Stimulated activated CD8-positive, alpha-beta memory T cell treated with anti-CD3 and anti-CD28 coated beads, Interleukin-4, amount 100 ng/mL, for 48 hours (primary cell): ENCODE data around the gene ADRA2B.

Experiments used
- DNase-seq: peaks from one replicate; pipeline ENCODE4 v3.0.0-alpha.2; 2020

The ADRA2B gene

DNA sequence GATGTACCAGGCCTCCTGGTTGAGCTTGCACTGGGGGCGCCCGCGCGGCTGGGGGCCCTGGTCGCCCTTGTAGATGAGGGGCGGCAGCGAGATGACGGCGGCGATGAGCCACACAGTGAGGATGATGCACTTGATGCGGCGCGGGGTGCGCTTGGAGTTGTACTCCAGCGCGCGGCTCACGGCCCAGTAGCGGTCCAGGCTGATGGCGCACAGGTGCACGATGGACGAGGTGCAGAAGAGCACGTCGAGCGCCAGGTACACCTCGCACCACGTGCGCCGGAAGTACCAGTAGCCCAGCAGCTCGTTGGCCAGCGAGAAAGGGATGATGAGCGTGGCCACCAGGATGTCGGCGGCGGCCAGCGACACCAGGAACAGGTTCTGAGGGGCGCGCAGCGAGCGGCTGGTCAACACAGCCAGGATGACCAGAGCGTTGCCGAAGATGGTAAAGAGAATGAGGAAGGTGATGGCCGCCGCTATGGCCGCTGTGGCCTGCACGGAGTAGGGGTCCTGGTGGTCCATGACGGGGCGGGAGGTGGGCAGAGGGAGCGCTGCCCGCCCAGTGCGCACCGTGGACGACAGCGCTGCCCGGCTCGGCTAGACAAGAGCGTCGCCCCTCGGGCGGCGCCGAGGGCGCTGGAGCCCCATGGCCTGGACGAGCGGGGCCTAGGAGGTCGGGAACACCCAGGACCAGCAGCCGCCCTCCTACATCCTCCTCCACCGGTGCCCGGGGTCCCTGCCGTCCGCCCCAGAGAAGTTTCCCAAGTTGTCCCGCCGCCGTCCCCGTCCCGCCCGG, 544 bp downstream of the ADRA2B start:
- DNase-seq = no peak

- no peak for DNase-seq
These were observed 1.3 kb downstream of the ADRA2B start for GRCh38 chr2:96114903-96115581.

DNA sequence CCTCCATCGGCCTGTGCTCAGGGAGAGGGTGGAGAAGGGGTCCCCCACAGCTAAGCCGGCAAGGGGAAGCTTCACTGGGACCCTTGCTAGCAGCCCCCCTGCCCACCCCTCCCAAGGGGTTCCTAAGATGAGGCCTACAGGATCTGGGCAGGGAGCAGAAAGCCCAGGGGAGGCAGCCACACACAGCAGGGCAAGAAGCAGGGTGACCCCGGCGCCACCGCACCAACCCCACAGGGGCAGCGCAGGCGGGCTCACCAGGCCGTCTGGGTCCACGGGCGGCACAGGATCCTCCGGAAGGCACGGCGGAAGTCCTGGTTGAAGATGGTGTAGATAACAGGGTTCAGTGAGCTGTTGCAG, 1.8 kb downstream of the ADRA2B start:
- DNase-seq = no peak

- no peak for DNase-seq
These were observed 2.4 kb downstream of the ADRA2B start for GRCh38 chr2:96113951-96114350.

GRCh38 chr2:96113367-96113677, 3.0 kb downstream of the ADRA2B start:
- DNase-seq = peak; percentile 57

DNA sequence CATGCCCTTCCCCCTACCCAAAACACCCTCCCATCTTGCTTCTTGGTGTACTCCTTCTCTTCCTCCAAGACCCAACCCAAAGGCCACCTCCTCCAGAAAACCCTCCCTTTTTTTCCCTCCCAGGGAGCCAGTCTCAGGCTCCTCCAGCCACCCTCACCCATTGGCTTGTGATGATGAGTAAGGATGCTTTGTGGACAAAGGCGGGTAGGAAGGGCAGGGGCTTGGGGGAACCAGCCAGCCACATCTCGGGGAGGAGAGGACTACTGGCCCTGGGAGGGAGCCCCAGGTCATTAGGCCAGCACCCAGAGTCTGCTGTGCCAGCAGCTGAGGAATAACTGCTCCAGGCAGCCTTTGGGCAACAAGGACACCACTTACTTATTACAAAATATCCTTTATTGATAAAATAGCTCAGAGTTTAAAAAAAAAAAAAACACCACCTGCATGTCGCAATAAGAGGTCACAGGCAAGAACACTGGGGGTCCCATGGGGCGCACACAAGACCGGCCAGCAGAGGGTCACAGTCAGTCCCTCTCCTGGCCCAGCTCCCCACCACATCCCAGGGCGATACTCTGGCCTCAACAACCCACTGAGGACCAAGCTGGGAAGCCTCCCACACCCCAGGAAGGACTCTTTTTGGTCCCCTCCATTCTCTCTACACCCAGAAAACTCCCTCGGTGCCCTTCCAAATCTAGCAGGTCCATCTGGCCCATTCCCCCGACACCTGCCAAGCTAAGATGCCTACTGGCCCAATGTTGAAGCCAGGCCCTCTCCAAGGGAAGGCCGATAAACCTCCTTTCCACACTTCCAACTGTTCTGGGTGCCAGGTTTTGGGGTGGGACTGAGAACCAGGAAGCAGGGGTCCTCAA, 3.6 kb downstream of the ADRA2B start:
- DNase-seq = no peak

- no peak for DNase-seq
These were observed 4.4 kb downstream of the ADRA2B start for GRCh38 chr2:96111823-96112500.

DNA sequence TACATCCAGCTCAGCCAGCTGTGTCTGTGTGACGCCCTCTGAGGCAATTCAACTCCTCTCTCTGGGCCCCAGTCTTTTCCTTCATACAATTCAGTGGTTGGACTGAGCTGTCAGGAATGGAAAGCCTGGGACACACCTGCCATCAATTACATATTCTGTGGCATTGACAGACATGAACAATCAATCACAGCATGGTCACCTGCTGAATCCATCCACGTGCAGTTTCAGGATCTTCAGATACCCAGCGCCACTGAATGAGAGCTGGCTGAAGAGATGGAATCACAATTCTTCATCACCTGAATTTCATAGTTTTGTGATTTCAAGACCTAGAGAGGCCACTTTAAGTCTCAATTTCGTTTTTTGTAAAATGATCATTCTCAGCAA, 5.1 kb downstream of the ADRA2B start:
- no peak for DNase-seq

GRCh38 chr2:96110621-96111256, 5.6 kb downstream of the ADRA2B start:
- DNase-seq = no peak

- no peak for DNase-seq
These were observed 6.3 kb downstream of the ADRA2B start for GRCh38 chr2:96109931-96110511.

DNA sequence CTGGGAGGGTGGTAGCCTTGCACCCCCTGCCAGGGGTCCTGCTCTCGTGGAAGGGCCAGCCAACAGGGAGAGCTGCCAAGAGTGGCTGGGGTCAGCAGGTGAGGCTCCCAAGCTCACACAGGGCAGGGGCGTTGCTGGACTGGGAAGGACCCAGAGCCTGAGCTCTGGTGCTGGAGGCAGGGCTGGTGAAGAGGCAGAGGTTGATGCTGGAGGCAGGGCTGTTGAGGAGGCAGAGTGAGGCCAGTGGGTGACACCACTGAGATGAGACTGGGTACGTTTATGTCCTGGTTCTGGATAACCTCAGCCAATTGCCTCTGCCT, 7.0 kb downstream of the ADRA2B start:
- DNase-seq = no peak

DNA sequence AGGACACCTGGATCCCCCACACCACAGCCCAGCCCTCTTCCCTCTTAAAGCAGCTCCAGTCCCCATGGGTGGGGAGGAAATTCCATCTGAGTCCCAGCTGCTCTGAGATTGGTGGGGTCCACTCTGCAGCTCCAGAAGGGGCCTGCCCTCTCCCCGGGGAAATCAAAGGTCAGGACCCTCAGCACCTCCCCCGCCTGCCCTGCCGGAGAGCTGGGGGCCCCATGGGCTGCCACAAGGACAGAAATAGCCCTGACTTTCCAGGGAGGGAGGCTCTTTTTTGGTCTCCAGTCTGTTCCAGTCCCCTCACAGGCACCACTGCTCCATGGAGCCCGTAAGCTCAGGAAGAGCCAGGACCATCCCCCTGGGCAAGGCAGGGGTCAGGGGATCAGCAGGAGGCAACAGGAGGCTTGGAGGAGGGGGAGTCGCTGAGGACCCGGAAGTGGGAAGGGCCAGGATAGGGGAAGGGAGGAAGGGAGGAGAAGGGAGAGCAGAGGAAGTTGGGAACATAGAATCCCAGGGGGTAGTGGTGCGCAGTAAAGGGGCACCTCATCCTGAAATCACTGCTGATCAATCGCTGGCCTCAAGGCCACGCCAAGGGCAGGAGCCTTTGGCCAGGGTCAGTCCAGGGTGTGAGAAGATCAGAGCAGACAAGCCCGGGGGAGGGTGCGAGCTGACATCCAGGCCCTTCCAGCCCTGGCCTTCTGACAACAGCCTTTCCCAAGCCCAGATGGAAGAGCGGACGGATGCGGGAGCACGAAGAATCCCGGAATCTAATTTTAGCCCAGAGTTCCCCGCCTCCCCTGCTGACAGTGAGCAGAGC, 7.6 kb downstream of the ADRA2B start:
- DNase-seq = no peak

GRCh38 chr2:96108151-96108540, 8.2 kb downstream of the ADRA2B start:
- no peak for DNase-seq

DNA sequence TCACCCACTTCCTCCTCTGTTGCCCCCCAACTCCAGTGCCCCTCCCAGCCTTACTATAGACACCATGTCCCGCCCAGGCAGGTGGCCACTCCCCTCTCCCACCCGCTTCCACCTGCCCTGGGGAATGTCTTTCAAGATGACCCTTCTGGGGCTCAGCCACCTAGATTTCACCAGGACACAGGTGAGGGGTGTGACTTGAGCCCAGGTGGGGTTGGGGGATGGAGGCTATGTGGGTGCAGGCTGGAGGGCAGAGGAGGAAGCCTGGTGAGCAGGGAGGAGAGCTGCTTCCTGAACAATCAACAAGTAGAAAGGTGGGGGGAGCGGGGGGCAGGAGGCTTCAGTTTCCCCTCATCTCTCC, 8.7 kb downstream of the ADRA2B start:
- DNase-seq = no peak

DNA sequence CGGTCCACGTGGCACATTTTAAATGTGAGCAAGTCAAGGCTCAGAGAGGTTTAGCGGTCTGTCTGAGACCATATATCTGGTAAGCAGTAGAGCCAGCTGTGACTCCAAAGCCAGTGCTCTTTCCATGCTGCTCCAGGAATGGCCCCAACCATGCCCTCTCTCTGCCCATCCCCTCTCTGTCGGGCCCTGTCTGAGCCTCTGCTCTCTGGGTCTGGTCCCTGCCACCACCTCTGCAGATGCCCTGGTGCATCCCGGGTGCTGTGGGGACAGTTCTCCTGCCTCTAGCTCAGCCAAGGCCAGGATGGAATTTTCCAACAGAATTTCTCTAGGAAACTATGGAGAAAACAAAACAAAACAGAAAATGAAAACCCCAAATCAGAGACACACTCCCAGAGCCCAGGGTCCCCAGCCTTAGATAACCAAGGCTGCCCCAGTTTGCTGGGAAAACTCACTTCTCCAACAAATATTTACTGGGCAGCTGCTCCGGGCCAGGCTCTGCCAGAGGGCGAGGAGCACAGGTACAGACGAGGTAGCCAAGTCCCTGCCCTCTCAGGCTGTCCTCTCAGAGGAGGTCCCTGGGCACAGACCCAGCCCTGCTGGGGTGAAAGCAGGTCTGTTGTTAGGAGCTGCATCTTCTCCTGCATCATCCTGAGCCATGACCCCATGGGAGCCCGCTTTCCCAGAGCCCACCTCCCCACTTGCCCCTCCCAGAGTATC, 9.2 kb downstream of the ADRA2B start:
- DNase-seq = no peak

GRCh38 chr2:96105994-96106715, 10.2 kb downstream of the ADRA2B start:
- DNase-seq = no peak

- DNase-seq = peak; percentile 7
These were observed 11.0 kb downstream of the ADRA2B start for GRCh38 chr2:96105152-96105915.

- peak; percentile 14 for DNase-seq
These were observed 11.9 kb downstream of the ADRA2B start for GRCh38 chr2:96104487-96104861.

DNA sequence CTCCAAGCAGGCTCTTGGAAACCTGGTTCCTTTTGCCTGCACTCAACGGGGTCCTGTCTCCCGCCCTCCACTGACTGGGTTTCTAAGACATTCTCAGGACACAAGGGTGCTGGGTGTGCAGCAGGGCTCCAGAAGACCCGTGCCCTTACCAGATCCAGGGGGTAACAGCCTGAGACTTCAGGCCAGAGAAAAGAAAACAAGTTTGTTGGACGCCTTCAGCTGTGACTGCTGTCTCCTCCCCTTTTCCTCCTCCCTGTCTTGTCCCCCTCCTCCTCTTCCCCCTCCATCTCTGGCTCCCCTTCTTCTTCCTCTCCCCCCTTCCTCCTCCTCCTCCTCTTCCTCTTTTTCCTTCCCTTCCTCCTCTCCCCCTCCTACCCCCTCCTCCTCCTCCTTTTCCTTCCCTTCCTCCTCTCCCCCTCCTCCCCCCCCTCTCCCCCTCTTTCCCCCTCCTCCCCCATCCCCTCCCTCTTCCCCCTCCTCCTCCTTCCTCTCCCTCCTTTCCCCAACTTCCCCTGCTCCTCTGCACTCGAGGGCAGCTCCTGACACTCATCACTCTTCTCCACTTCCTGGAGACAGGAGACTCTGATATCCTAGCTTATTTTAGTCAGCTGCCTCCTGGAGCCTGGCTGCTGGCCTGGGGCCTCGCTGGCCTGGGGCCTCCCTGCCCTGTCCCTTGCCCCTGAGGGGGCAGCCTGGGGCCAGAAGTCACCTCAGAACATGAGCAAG, 12.4 kb downstream of the ADRA2B start:
- DNase-seq = peak; percentile 8
